BJ (cell line): ENCODE results near the gene PFKFB4. TPM values are rescaled to one million over a fixed set of nuclear protein-coding genes. Genes with fewer than 3 reads are reported as not detected.
"Not testable (repeated sequence)": the region's sequence is repeated elsewhere in the genome, so short reads cannot be mapped to it uniquely, and the experiment has no call there.

ENCODE experiments used
- CTCF ChIA-PET: fragments of 350-600 bp; formaldehyde crosslinking; extraction: SDS; loops from one replicate; lab custom pipeline; 2021; ENCODE audit warnings: antibody characterized with exemption, inconsistent platforms; lab: Yijun Ruan, JAX
- POLR2A ChIA-PET: fragments of 300-600 bp; sonication (Branson Sonifier 250); formaldehyde crosslinking; extraction: SDS; loops from one replicate; lab custom pipeline; 2021; ENCODE audit warnings: antibody characterized with exemption; lab: Charles Lee
- DNase-seq: peaks from one replicate; pipeline ENCODE4 v3.0.0-alpha.2; 2011; ENCODE audit warnings: low read depth
- H3K27me3 ChIP-seq: 2 replicates; pipeline ENCODE4 v1.6.0; 2011; ENCODE audit warnings: low read length; ENCODE audit not compliant: control insufficient read depth, insufficient read depth
- H3K36me3 ChIP-seq: 2 replicates; pipeline ENCODE4 v1.5.1; 2011; ENCODE audit warnings: low read length; ENCODE audit not compliant: control insufficient read depth, insufficient read depth
- H3K4me3 ChIP-seq: 2 replicates; pipeline ENCODE4 v1.5.1; 2011; ENCODE audit warnings: low read depth, mild to moderate bottlenecking, control low read depth, low read length
- polyA plus RNA-seq: library from polyadenylated mRNA; depleted of rRNA; stranded (reverse); fragments of >200 nt; gene quantifications from 2 replicates; pipeline ENCODE4 v1.2.3, GENCODE V29; 2011
- TF ChIP-seq, protein P1 (sequence below): IDR thresholded peaks from 2 replicates; pipeline ENCODE4 v1.5.1; 2011; ENCODE audit warnings: low read depth, mild to moderate bottlenecking, control low read depth, inconsistent platforms, low read length, moderate library complexity; ENCODE audit not compliant: insufficient read depth

PFKFB4 gene
- polyA plus RNA-seq, 1 experiment = 12.8 TPM

DNA sequence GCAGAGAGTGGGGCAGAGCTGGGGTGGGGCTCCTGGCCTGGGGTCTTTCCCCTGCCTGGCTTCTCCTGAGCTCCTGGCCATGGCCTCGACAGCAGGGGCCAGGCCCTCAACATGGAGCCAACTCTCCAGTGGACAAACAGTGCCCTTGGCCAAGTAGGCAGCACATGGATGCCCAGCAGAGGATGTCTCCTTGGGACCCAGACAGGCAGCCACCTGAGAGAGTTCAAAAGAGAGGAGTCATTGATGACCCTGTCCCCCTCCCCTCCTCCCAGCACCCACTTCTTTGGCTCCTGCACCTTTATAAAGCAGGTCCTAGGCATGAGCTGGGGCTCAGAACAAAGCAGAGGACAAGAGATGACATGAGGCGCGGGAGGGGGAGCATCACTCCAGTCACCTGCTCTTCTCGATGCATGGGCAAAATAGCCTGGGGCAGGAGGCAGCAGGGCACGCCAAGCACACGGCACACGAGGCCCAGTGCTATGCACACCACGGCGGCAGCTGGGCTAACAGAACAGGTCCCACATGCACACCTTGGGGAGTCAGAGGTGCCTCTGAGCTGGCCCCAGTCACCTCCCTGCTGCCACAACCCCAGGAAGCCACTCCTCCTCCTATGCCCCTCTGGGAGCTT, 80.1 kb downstream of the PFKFB4 start:
- ChIA-PET POLR2A (interaction anchor here (0.6 kb wide), 1 partner anchor 43 kb away, joined by 7 read pairs; no protein-coding TSS in a partner anchor), CTCF (interaction anchor here (0.6 to 1.4 kb wide), 2 partner anchors 8 to 88 kb away, joined by 3 to 4 read pairs; no protein-coding TSS in a partner anchor)
- peaks cover 11% of the 10 kb centered on the region for H3K36me3 ChIP-seq
- H3K27me3 ChIP-seq = no peaks in the 10 kb centered on the region
- TF ChIP-seq, protein P1, sequence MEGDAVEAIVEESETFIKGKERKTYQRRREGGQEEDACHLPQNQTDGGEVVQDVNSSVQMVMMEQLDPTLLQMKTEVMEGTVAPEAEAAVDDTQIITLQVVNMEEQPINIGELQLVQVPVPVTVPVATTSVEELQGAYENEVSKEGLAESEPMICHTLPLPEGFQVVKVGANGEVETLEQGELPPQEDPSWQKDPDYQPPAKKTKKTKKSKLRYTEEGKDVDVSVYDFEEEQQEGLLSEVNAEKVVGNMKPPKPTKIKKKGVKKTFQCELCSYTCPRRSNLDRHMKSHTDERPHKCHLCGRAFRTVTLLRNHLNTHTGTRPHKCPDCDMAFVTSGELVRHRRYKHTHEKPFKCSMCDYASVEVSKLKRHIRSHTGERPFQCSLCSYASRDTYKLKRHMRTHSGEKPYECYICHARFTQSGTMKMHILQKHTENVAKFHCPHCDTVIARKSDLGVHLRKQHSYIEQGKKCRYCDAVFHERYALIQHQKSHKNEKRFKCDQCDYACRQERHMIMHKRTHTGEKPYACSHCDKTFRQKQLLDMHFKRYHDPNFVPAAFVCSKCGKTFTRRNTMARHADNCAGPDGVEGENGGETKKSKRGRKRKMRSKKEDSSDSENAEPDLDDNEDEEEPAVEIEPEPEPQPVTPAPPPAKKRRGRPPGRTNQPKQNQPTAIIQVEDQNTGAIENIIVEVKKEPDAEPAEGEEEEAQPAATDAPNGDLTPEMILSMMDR = no peak
- DNase-seq = no peak
- H3K4me3 ChIP-seq = no peak overlapping the region

DNA sequence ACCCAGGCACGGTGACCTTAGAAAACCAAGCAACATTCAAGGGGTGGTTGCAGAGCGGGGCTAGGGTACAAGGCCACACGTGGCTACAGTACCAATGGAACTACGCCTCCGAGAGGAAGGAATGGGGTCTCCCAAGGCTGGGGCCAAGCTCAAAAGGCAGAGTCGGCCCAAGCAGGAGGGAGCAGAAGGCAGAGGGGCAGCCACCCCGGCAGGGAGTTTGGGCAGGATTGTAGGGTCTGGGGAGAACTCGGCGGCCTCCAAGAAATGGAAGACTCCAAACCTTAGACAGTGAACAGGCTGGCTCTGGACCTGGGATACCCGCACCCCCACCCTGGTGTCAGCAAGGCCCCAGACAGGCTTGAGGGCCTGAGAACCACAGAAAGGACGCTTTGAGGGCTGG, 81.4 kb downstream of the PFKFB4 start:
- ChIA-PET CTCF (interaction anchor here (1.0 to 1.4 kb wide), 2 partner anchors 9 to 208 kb away, joined by 4 read pairs; no protein-coding TSS in a partner anchor), POLR2A (no interaction called here)
- Histone ChIP-seq H3K36me3 (peaks cover 13% of the 10 kb centered on the region), H3K4me3 (no peak overlapping the region), H3K27me3 (no peaks in the 10 kb centered on the region)
- DNase-seq = no peak
- TF ChIP-seq, protein P1 = no peak

DNA sequence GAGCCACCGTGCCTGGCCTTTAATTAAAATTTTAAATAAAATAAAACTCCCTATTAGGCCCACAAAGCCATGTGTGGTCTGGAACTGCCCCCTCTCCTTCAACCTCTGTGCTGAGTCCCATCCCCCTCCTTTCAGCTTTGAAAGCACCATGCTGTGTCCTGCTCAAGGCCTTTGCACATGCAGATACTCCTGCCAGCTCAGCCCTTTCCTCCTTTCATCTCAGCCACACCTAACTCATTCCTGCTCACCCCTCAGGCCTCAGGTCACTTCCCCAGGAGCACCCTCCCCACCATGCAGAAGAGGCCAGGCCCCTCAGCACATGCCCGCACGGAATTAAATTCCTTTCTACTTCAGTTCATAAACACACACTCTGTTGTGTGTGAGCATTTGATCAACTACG, 82.0 kb downstream of the PFKFB4 start:
- Histone ChIP-seq H3K27me3 (no peaks in the 10 kb centered on the region), H3K4me3 (no peak overlapping the region), H3K36me3 (peaks cover 17% of the 10 kb centered on the region)
- TF ChIP-seq, protein P1 = no peak
- ChIA-PET POLR2A (no interaction called here), CTCF (interaction anchor here (0.8 to 3.1 kb wide), 5 partner anchors 12 to 209 kb away, joined by 3 to 14 read pairs (median 4); no protein-coding TSS in a partner anchor)
- no peak for DNase-seq

DNA sequence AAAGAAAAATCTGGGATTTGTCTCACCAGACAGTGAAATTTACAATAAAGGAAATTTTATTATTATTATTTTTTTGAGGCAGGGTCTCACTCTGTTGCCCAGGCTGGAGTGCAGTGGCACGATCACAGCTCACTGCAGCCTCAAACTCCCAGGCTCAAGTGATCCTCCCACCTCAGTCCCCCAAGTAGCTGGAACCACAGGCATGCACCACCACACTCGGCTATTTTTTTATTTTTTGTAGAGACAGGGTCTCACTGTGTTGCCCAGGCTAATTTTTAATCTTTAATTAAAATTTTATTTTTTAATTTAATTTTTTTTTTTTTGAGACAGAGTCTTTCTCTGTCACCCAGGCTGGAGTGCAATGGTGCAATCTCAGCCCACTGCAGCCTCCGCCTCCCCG, 82.6 kb downstream of the PFKFB4 start:
- H3K27me3 ChIP-seq, POLR2A ChIA-PET, H3K4me3 ChIP-seq, DNase-seq: not testable (repeated sequence)
- peaks cover 19% of the 10 kb centered on the region for H3K36me3 ChIP-seq
- CTCF ChIA-PET = interaction anchor here (0.8 to 3.1 kb wide), 10 partner anchors 10 to 74 kb away, joined by 3 to 14 read pairs (median 4); no protein-coding TSS in a partner anchor

DNA sequence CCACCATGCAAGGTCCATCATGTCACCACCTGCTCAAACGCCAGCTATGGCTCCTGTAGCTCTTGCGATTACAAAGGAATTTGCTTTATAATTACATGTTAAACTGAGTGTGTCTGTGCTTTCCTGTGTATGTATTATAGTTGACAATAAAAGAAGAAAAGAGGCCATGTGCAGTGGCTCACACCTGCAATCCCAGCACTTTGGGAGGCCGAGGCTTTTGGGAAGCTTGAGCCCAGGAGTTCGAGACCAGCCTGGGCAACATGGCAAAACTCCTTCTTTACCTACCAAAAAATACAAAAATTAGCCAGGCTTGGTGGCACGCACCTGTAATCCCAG, 83.0 kb downstream of the PFKFB4 start:
- ChIA-PET CTCF (interaction anchor here (0.6 to 3.1 kb wide), 15 partner anchors 9 to 701 kb away, joined by 3 to 14 read pairs (median 4); partner anchors contain the start of gene PFKFB4), POLR2A (no interaction called here)
- no peak overlapping the region for H3K4me3 ChIP-seq
- H3K27me3 ChIP-seq = no peaks in the 10 kb centered on the region
- TF ChIP-seq, protein P1 = no peak
- peaks cover 18% of the 10 kb centered on the region for H3K36me3 ChIP-seq
- no peak for DNase-seq
